IMR-90 (cell line): Measurements from ENCODE around the gene GSKIP. TPM values are rescaled to one million over a fixed set of nuclear protein-coding genes. Genes with fewer than 3 reads are reported as not detected.

Source experiments
- ATAC-seq: fragments of 200-7000 bp; cut with Tn5 transposase; 2 replicates; pipeline ENCODE4 v1.9.1; 2020; ENCODE audit warnings: low read depth, mild to moderate bottlenecking, moderate library complexity
- BruUV-seq: library from RNA; stranded (reverse); fragments of 400-500 nt; replicated peaks from 2 replicates; lab custom pipeline; 2021; lab: Mats Ljungman, UMichigan
- CTCF ChIA-PET: fragments of 300-600 bp; formaldehyde crosslinking; extraction: SDS; loops from one replicate; lab custom pipeline; 2021; ENCODE audit warnings: antibody characterized with exemption; lab: Yijun Ruan, JAX
- POLR2A ChIA-PET: fragments of 300-600 bp; sonication (Branson Sonifier 250); formaldehyde crosslinking; loops from one replicate; lab custom pipeline; 2022; ENCODE audit warnings: antibody characterized with exemption; ENCODE audit not compliant: unreplicated experiment; lab: Charles Lee
- DNase-seq: peaks from one replicate; pipeline ENCODE4 v3.0.0; 2013
- H2AFZ ChIP-seq: replicated peaks from 2 replicates; pipeline ENCODE3; 2013; ENCODE audit warnings: low read length, mild to moderate bottlenecking; ENCODE audit not compliant: poor library complexity
- H2AK5ac ChIP-seq: 2 replicates; pipeline ENCODE4 v1.6.1; 2013; ENCODE audit warnings: low read depth, low read length, inconsistent platforms
- H2AK9ac ChIP-seq: replicated peaks from 2 replicates; pipeline ENCODE3; 2013; ENCODE audit warnings: mild to moderate bottlenecking, low read depth, low read length, moderate library complexity; ENCODE audit not compliant: poor library complexity
- H2BK120ac ChIP-seq: 2 replicates; pipeline ENCODE4 v1.6.1; 2013; ENCODE audit warnings: low read depth, low read length, inconsistent platforms
- H2BK15ac ChIP-seq: 3 replicates; pipeline ENCODE4 v1.6.1; 2013; ENCODE audit warnings: low read depth, low read length, inconsistent platforms
- H2BK20ac ChIP-seq: 2 replicates; pipeline ENCODE4 v1.6.1; 2013; ENCODE audit warnings: low read depth, mild to moderate bottlenecking, inconsistent platforms, low read length, moderate library complexity
- H2BK5ac ChIP-seq: 2 replicates; pipeline ENCODE4 v1.6.1; 2013; ENCODE audit warnings: mild to moderate bottlenecking, low read depth, low read length, inconsistent platforms; ENCODE audit not compliant: poor library complexity, severe bottlenecking
- H3K14ac ChIP-seq: replicated peaks from 2 replicates; pipeline ENCODE4 v1.6.1; 2013; ENCODE audit warnings: low read depth, low read length, inconsistent platforms
- H3K18ac ChIP-seq: 2 replicates; pipeline ENCODE4 v1.6.1; 2013; ENCODE audit warnings: low read depth, low read length, control low read depth
- H3K23ac ChIP-seq: 2 replicates; pipeline ENCODE4 v1.6.1; 2013; ENCODE audit warnings: low read depth, low read length, inconsistent platforms
- H3K27ac ChIP-seq: 2 replicates; pipeline ENCODE4 v1.5.1; 2013; ENCODE audit warnings: mild to moderate bottlenecking, control low read depth, low read length; ENCODE audit not compliant: insufficient read depth
- H3K27me3 ChIP-seq: 2 replicates; pipeline ENCODE4 v1.6.1; 2013; ENCODE audit warnings: low read length; ENCODE audit not compliant: control insufficient read depth, insufficient read depth
- H3K36me3 ChIP-seq: 2 replicates; pipeline ENCODE4 v1.6.1; 2013; ENCODE audit warnings: low read length, mixed read lengths; ENCODE audit not compliant: control insufficient read depth, insufficient read depth
- H3K4ac ChIP-seq: 2 replicates; pipeline ENCODE4 v1.6.1; 2013; ENCODE audit warnings: low read depth, low read length, inconsistent platforms
- H3K4me1 ChIP-seq: 2 replicates; pipeline ENCODE4 v1.6.1; 2013; ENCODE audit warnings: low read length, mixed read lengths; ENCODE audit not compliant: control insufficient read depth, insufficient read depth
- H3K4me2 ChIP-seq: 2 replicates; pipeline ENCODE4 v1.6.1; 2013; ENCODE audit warnings: low read depth, mild to moderate bottlenecking, control low read depth, low read length, moderate library complexity
- H3K4me3 ChIP-seq: 2 replicates; pipeline ENCODE4 v1.5.1; 2013; ENCODE audit warnings: low read depth, mild to moderate bottlenecking, control low read depth, low read length, moderate library complexity; ENCODE audit not compliant: insufficient read depth
- H3K56ac ChIP-seq: 2 replicates; pipeline ENCODE4 v1.6.1; 2013; ENCODE audit warnings: low read length, inconsistent platforms; ENCODE audit not compliant: insufficient read depth; ENCODE audit errors: extremely low read depth
- H3K79me1 ChIP-seq, 2 experiments: 2 replicates each; pipeline ENCODE4 v1.6.1; 2013; ENCODE audit warnings: low read length in 2 of 2, inconsistent platforms in 1 of 2, low read depth in 1 of 2
- H3K9ac ChIP-seq: 2 replicates; pipeline ENCODE4 v1.6.1; 2013; ENCODE audit warnings: low read depth, low read length, control low read depth
- H3K9me1 ChIP-seq: 2 replicates; pipeline ENCODE4 v1.6.1; 2013; ENCODE audit warnings: low read length, inconsistent platforms; ENCODE audit not compliant: insufficient read depth
- H3K9me3 ChIP-seq: 2 replicates; pipeline ENCODE4 v1.6.1; 2013; ENCODE audit warnings: low read length; ENCODE audit not compliant: control insufficient read depth, insufficient read depth
- H4K20me1 ChIP-seq: 2 replicates; pipeline ENCODE4 v1.6.1; 2013; ENCODE audit warnings: low read length, inconsistent platforms; ENCODE audit not compliant: insufficient read depth
- H4K5ac ChIP-seq: 2 replicates; pipeline ENCODE4 v1.6.1; 2013; ENCODE audit warnings: mild to moderate bottlenecking, low read depth, low read length, control low read depth
- H4K8ac ChIP-seq, 2 experiments: 2 replicates each; pipeline ENCODE4 v1.6.1; 2013; ENCODE audit warnings: low read depth in 2 of 2, low read length in 2 of 2, control low read depth in 1 of 2, inconsistent platforms in 1 of 2
- H4K91ac ChIP-seq: 2 replicates; pipeline ENCODE4 v1.6.1; 2013; ENCODE audit warnings: low read depth, low read length, inconsistent platforms; ENCODE audit not compliant: insufficient read depth
- MAZ ChIP-seq: IDR thresholded peaks from 2 replicates; pipeline ENCODE4 v1.6.1; 2012; ENCODE audit warnings: low read depth, mild to moderate bottlenecking, low read length, improper control_type of control experiment, moderate library complexity, borderline replicate concordance
- MXI1 ChIP-seq: IDR thresholded peaks from 2 replicates; pipeline ENCODE4 v1.6.1; 2012; ENCODE audit warnings: low read depth, mild to moderate bottlenecking, low read length, moderate library complexity, borderline replicate concordance
- RAD21 ChIP-seq: IDR thresholded peaks from 2 replicates; pipeline ENCODE4 v1.6.1; 2012; ENCODE audit warnings: low read length, improper control_type of control experiment
- WGBS, 2 experiments: methylation state at CpG; one replicate each; pipeline versions ENCODE4 v1.1.5 to v1.1.7; 2013; ENCODE audit warnings: missing lambda C conversion rate in 2 of 2; ENCODE audit not compliant: insufficient read length in 1 of 2; ENCODE audit errors: extremely low coverage in 2 of 2; 5-methylcytosine and 5-hydroxymethylcytosine counted together
- dilution Hi-C: fragments of 300-500 bp; cut with HindIII; formaldehyde crosslinking; loops from one replicate; pipeline ENCODE4 v1.14.3; 2018; ENCODE audit warnings: low sequenced_read_pairs; ENCODE audit not compliant: unreplicated experiment
- in situ Hi-C: fragments of 300-500 bp; cut with MboI; formaldehyde crosslinking; loops from 3 replicates; pipeline ENCODE4 v1.14.3; 2019; ENCODE audit warnings: low sequenced_read_pairs, inconsistent platforms, mixed read lengths
- intact Hi-C: fragments of 100-400 bp; cut with micrococcal nuclease; formaldehyde crosslinking; loops from 2 replicates; pipeline ENCODE4 v1.10.0; 2022
- polyA plus RNA-seq, 3 experiments: library from polyadenylated mRNA; depleted of rRNA; stranded (reverse); fragments of >200 nt; gene quantifications; 2 replicates each; pipeline ENCODE4 v1.2.3, GENCODE V29; 2012; ENCODE audit warnings: low replicate concordance in 1 of 3
- total RNA-seq: library from RNA; depleted of rRNA; stranded (reverse); fragments of >200 nt; gene quantifications from 2 replicates; pipeline ENCODE4 v1.2.3, GENCODE V29; 2012
- TF ChIP-seq, protein P1 (sequence below): fragments of 150-350 bp; IDR thresholded peaks from 2 replicates; pipeline ENCODE4 v1.6.1; 2016; ENCODE audit warnings: low read depth, mild to moderate bottlenecking, low read length, moderate library complexity, borderline replicate concordance

GSKIP gene
- total and polyA plus RNA-seq, 2 of the 4 experiments (the other 2 are of a cell fraction): 11.7 to 22.0 TPM

DNA sequence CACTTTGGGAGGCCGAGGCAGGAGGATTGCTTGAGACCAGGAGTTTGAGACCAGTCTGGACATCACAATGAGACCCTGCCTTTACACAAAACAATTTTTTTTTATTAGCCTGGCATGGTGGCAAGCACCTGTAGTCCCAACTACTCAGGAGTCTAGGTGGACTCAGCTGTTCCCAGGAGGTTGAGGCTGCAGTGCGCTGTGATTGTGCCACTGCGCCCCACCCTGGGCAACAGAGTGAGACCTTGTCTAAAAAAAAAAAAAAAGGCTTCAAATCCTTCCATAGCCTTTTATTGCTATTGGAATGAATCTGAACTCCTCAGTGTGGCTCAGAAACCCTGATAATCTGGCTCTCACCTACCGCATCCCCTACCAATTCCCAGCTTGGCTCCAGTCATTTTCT, 54.7 kb downstream of the GSKIP start:
- Histone ChIP-seq H3K14ac (no peak overlapping the region), H2BK15ac (no peak overlapping the region), H2BK20ac (no peak overlapping the region), H3K9ac (no peak overlapping the region), H3K9me1 (no peaks in the 10 kb centered on the region), H3K36me3 (no peaks in the 10 kb centered on the region), H3K23ac (no peak overlapping the region), H4K5ac (no peak overlapping the region), H4K20me1 (no peaks in the 10 kb centered on the region), H2AK9ac (no peak overlapping the region), H3K4me1 (no peaks in the 10 kb centered on the region), H4K91ac (no peak overlapping the region), H2AK5ac (no peak overlapping the region), H2BK5ac (no peak overlapping the region), H2AFZ (no peak overlapping the region), H4K8ac (no peak overlapping the region), H3K4me2 (no peak overlapping the region), H3K27ac (no peak overlapping the region), H3K56ac (no peak overlapping the region), H3K4me3 (no peak overlapping the region), H3K79me1 (no peaks in the 10 kb centered on the region), H2BK120ac (no peak overlapping the region), H3K9me3 (no peaks in the 10 kb centered on the region), H3K4ac (no peak overlapping the region), H3K27me3 (peaks cover 5% of the 10 kb centered on the region; the same call in 1 of the 2 replicates), H3K18ac (no peak overlapping the region)
- TF ChIP-seq, protein P1, sequence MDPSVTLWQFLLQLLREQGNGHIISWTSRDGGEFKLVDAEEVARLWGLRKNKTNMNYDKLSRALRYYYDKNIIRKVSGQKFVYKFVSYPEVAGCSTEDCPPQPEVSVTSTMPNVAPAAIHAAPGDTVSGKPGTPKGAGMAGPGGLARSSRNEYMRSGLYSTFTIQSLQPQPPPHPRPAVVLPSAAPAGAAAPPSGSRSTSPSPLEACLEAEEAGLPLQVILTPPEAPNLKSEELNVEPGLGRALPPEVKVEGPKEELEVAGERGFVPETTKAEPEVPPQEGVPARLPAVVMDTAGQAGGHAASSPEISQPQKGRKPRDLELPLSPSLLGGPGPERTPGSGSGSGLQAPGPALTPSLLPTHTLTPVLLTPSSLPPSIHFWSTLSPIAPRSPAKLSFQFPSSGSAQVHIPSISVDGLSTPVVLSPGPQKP: no peak
- no peak for TF ChIP-seq MXI1
- no peak for TF ChIP-seq RAD21
- no peak for TF ChIP-seq MAZ
- intact Hi-C loops (no loop called here), in situ Hi-C loops (loop anchor here (10.0 to 25.0 kb wide), 2 partner anchors 413 to 856 kb away; no protein-coding TSS in a partner anchor), dilution Hi-C loops (no loop called here)
- no peak for DNase-seq
- POLR2A ChIA-PET: no interaction called here
- BruUV-seq: no TSS peak
- CTCF ChIA-PET: no interaction called here
- no peak for ATAC-seq
- WGBS, 2 experiments: 100% methylated on average over 1 of the region's 4 CpGs; no CpG with 5 or more reads in 1 of the 2 experiments
